ENCODE measurements around the gene SPON1. TPM values are rescaled to one million over a fixed set of nuclear protein-coding genes. Genes with fewer than 3 reads are reported as not detected.
A peak's percentile ranks its signal among the peaks of the same experiment; 100 is the strongest.

The SPON1 gene
- total and polyA plus RNA-seq, 2 experiments from 2014 or later, result 2.4 to 5.4 TPM

DNA sequence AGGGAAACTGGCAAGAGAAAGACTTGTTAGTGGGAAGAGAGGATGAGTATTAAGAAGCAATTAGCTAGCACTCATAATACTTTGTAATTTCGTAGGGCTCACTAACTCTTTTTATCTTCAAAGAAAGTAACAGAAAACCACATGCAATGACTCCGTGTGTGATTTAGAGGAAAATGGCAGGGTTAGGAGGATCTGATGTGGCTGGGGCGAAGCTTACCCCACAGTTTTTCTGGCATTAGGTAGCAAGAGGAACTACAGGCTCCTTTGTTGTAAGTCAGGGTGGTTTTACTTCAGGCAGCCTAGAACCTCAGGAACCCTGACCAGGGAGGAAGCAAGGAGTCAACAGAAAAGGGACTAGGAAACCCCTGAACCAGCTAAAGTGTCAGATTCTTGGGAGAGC lies 89.7 kb downstream of the SPON1 start:
- H3K9ac ChIP-seq, result no peak overlapping the region
- H3K27ac ChIP-seq, result no peak overlapping the region
- no peak for DNase-seq
- H3K4me2 ChIP-seq (ENCODE audit: unreplicated experiment), result no peak overlapping the region
- peaks cover 12% of the 10 kb centered on the region for H3K4me1 ChIP-seq (ENCODE audit: insufficient read depth)
- H2AFZ ChIP-seq, result no peak overlapping the region
- no peaks in the 10 kb centered on the region for H3K9me3 ChIP-seq (ENCODE audit: low read depth)
- H3K79me2 ChIP-seq (ENCODE audit: insufficient read depth), result no peaks in the 10 kb centered on the region
- in situ Hi-C loops (cut with MboI), result no loop called here
- TF ChIP-seq EZH2 (IDR thresholded peaks at IDR 0.05; ENCODE audit: insufficient read depth, poor library complexity, severe bottlenecking), result no peak
- no peak overlapping the region for H3K4me3 ChIP-seq
- peaks cover 18% of the 10 kb centered on the region; the same call in 1 of the 2 replicates for H3F3A ChIP-seq (ENCODE audit: insufficient read depth)
- no peaks in the 10 kb centered on the region for H3K27me3 ChIP-seq (replicated peaks; ENCODE audit: insufficient read depth)
- no peaks in the 10 kb centered on the region for H4K20me1 ChIP-seq (ENCODE audit: insufficient read depth)
- no peaks in the 10 kb centered on the region for H3K9me2 ChIP-seq (ENCODE audit: insufficient read depth)
- 75 to 85% methylated on average over 3 of the region's 3 CpGs for WGBS, 2 experiments (ENCODE audit: low coverage in 1 of 2, low lambda C conversion rate in 2 of 2, missing lambda C conversion rate in 2 of 2)
- H3K36me3 ChIP-seq (ENCODE audit: low read depth), result no peaks in the 10 kb centered on the region

DNA sequence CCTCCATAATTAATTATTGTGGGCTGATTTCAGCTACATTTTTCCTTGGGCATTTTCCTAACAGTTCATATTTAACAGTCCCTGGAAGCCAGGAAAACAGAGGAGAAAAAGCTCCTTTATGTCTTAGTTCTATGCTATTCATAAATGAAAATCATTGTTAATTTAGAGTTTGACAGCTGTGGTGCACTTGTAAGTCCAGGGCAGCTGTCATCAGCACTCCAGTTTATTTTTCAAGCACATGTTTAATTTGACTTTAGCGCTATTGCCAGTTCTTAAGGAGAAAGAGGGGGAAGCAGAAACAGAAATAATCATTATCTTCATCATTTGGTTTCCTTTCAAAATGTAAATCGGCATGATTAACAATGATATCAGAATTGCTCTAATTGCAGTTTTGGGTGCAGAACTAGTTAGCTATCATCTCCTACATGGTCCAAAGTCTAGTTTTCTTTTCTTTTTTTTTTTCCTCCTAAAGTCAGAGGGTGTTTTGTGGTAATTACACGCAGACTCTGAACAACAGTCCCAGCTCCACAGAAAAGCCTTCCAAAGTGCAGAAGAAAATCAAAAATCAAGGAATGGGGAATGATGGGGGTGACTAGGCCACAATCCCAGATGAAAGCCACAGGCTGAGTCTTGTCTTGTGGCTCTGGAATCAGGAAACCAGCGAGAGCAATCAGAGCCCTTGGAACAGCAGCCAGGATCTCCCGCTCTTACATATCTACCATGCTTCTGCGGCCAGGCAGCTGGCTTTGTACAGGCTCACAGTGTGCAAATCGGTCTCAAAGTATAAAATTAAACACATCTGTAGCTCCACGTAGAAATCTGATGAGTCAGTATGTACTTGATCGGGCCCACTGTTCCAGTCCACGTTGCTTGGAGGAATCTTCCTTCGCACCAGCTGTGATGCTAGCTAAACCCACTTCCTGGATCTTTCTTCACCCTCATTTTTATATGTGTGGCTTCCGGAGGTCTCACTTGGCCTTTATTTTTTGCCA lies 91.9 kb downstream of the SPON1 start:
- in situ Hi-C loops (cut with MboI), result no loop called here
- H3K9me3 ChIP-seq (ENCODE audit: low read depth), result no peaks in the 10 kb centered on the region
- H3K27me3 ChIP-seq (replicated peaks; ENCODE audit: insufficient read depth), result no peaks in the 10 kb centered on the region
- no peaks in the 10 kb centered on the region for H3K36me3 ChIP-seq (ENCODE audit: low read depth)
- peak overlapping the region; percentile 56 for H3K4me2 ChIP-seq (ENCODE audit: unreplicated experiment)
- peak; percentile 86 for DNase-seq
- TF ChIP-seq EZH2 (IDR thresholded peaks at IDR 0.05; ENCODE audit: insufficient read depth, poor library complexity, severe bottlenecking) (no peak), EZH2phosphoT487 (IDR thresholded peaks at IDR 0.05; ENCODE audit: insufficient read depth, low read depth) (no peak)
- no peaks in the 10 kb centered on the region for H3K9me2 ChIP-seq (ENCODE audit: insufficient read depth)
- H3F3A ChIP-seq (ENCODE audit: insufficient read depth), result peaks cover 18% of the 10 kb centered on the region; the same call in 1 of the 2 replicates
- H3K4me1 ChIP-seq (ENCODE audit: insufficient read depth), result peaks cover 12% of the 10 kb centered on the region
- H3K9ac ChIP-seq, result 0 out of 2 replicates have a peak overlapping the region, but pooled peaks have one; percentile 13
- H2AFZ ChIP-seq, result peak overlapping the region; percentile 60
- no peaks in the 10 kb centered on the region for H3K79me2 ChIP-seq (ENCODE audit: insufficient read depth)
- peak overlapping the region; percentile 52 for H3K27ac ChIP-seq
- H4K20me1 ChIP-seq (ENCODE audit: insufficient read depth), result no peaks in the 10 kb centered on the region
- no peak overlapping the region for H3K4me3 ChIP-seq
- 3 to 6% methylated on average over 12 of the region's 12 CpGs for WGBS, 2 experiments (ENCODE audit: low coverage in 1 of 2, low lambda C conversion rate in 2 of 2, missing lambda C conversion rate in 2 of 2)

GRCh38 chr11:14055936-14056335 lies 93.4 kb downstream of the SPON1 start:
- H3K36me3 ChIP-seq (ENCODE audit: low read depth), result no peaks in the 10 kb centered on the region

GRCh38 chr11:14058061-14058460 lies 95.5 kb downstream of the SPON1 start:
- Histone ChIP-seq H3K27ac (no peak overlapping the region), H4K20me1 (ENCODE audit: insufficient read depth) (no peaks in the 10 kb centered on the region), H2AFZ (no peak overlapping the region), H3K9me2 (ENCODE audit: insufficient read depth) (no peaks in the 10 kb centered on the region), H3K27me3 (replicated peaks; ENCODE audit: insufficient read depth) (no peaks in the 10 kb centered on the region), H3K79me2 (ENCODE audit: insufficient read depth) (no peaks in the 10 kb centered on the region), H3K4me1 (ENCODE audit: insufficient read depth) (peaks cover 12% of the 10 kb centered on the region), H3K9ac (no peak overlapping the region), H3K4me2 (ENCODE audit: unreplicated experiment) (no peak overlapping the region), H3F3A (ENCODE audit: insufficient read depth) (peaks cover 18% of the 10 kb centered on the region; the same call in 1 of the 2 replicates), H3K4me3 (no peak overlapping the region), H3K9me3 (ENCODE audit: low read depth) (no peaks in the 10 kb centered on the region), H3K36me3 (ENCODE audit: low read depth) (no peaks in the 10 kb centered on the region)
- 80 to 89% methylated on average over 5 of the region's 5 CpGs for WGBS, 2 experiments (ENCODE audit: low coverage in 1 of 2, low lambda C conversion rate in 2 of 2, missing lambda C conversion rate in 2 of 2)
- in situ Hi-C loops (cut with MboI), result no loop called here
- DNase-seq, result no peak
- no peak for TF ChIP-seq EZH2 (IDR thresholded peaks at IDR 0.05; ENCODE audit: insufficient read depth, poor library complexity, severe bottlenecking)
- no peak for TF ChIP-seq EZH2phosphoT487 (IDR thresholded peaks at IDR 0.05; ENCODE audit: insufficient read depth, low read depth)

More at GRCh38 chr11:14055936-14056335, 93.4 kb downstream of the SPON1 start:
- DNase-seq, result no peak
- H3K79me2 ChIP-seq (ENCODE audit: insufficient read depth), result no peaks in the 10 kb centered on the region
- WGBS, 2 experiments (ENCODE audit: low coverage in 1 of 2, low lambda C conversion rate in 2 of 2, missing lambda C conversion rate in 2 of 2), result 84 to 88% methylated on average over 1 of the region's 1 CpG
- no peak overlapping the region for H3K9ac ChIP-seq
- in situ Hi-C loops (cut with MboI), result no loop called here
- H3F3A ChIP-seq (ENCODE audit: insufficient read depth), result peaks cover 18% of the 10 kb centered on the region; the same call in 1 of the 2 replicates
- no peaks in the 10 kb centered on the region for H3K9me2 ChIP-seq (ENCODE audit: insufficient read depth)
- H2AFZ ChIP-seq, result no peak overlapping the region
- peaks cover 12% of the 10 kb centered on the region for H3K4me1 ChIP-seq (ENCODE audit: insufficient read depth)
- no peaks in the 10 kb centered on the region for H4K20me1 ChIP-seq (ENCODE audit: insufficient read depth)
- H3K9me3 ChIP-seq (ENCODE audit: low read depth), result no peaks in the 10 kb centered on the region
- H3K27me3 ChIP-seq (replicated peaks; ENCODE audit: insufficient read depth), result no peaks in the 10 kb centered on the region
- H3K4me3 ChIP-seq, result no peak overlapping the region
- no peak overlapping the region for H3K27ac ChIP-seq
- H3K4me2 ChIP-seq (ENCODE audit: unreplicated experiment), result no peak overlapping the region
- no peak for TF ChIP-seq EZH2 (IDR thresholded peaks at IDR 0.05; ENCODE audit: insufficient read depth, poor library complexity, severe bottlenecking)
- TF ChIP-seq EZH2phosphoT487 (IDR thresholded peaks at IDR 0.05; ENCODE audit: insufficient read depth, low read depth), result no peak

All from GM23248 (cell line).